A549 (cell line): ENCODE results near the gene OTOP2.

Source experiments
- BHLHE40 ChIP-seq: IDR thresholded peaks from 2 replicates; pipeline ENCODE4 v1.6.1; 2012; ENCODE audit warnings: low read depth, low read length, inconsistent platforms
- CTCF ChIP-seq: fragments of >200 bp; sonication (Bioruptor Twin); formaldehyde crosslinking; IDR thresholded peaks from 3 replicates; pipeline ENCODE4 v1.5.1; 2016
- FOSL2 ChIP-seq, 2 experiments: fragments of 450-650 bp in 1 of 2; fragments of >200 bp in 1 of 2; sonication (Bioruptor Twin) in 1 of 2; formaldehyde crosslinking; IDR thresholded peaks; 2 replicates each; pipeline versions ENCODE4 v1.5.0 to v1.6.1; 2016 to 2020; ENCODE audit warnings: mild to moderate bottlenecking in 1 of 2, moderate library complexity in 1 of 2
- PBX3 ChIP-seq: IDR thresholded peaks from 2 replicates; pipeline ENCODE4 v1.6.1; 2012
- POLR2A ChIP-seq: IDR thresholded peaks from 2 replicates; pipeline ENCODE4 v1.6.1; 2012; ENCODE audit warnings: mild to moderate bottlenecking, low read length
- POLR2AphosphoS2 ChIP-seq: conservative IDR thresholded peaks from 2 replicates; pipeline ENCODE4 v1.6.1; 2012; ENCODE audit warnings: low read length, improper control_type of control experiment, inconsistent platforms
- SMC3 ChIP-seq: fragments of >200 bp; sonication (Bioruptor Twin); formaldehyde crosslinking; IDR thresholded peaks from 3 replicates; pipeline ENCODE4 v1.6.1; 2018; ENCODE audit warnings: inconsistent platforms
- USF2 ChIP-seq: fragments of 450-650 bp; IDR thresholded peaks from 2 replicates; pipeline ENCODE4 v1.6.1; 2014; ENCODE audit warnings: antibody characterized with exemption

- TF ChIP-seq CTCF (no peak), POLR2AphosphoS2 (no peak), USF2 (no peak), SMC3 (no peak), BHLHE40 (no peak), POLR2A (no peak), PBX3 (no peak), FOSL2 (IDR thresholded peaks at IDR 0.05) (no peak), FOSL2 (CRISPR knock-in tag; IDR thresholded peaks at IDR 0.05) (no peak)
Measured at GRCh38 chr17:74881073-74881472, 43.0 kb upstream of the OTOP2 start.
